22Rv1 (cell line): ENCODE measurements around the gene REL.

Experiments used
- CTCF ChIP-seq: fragments of 450-650 bp; IDR thresholded peaks from 2 replicates; pipeline ENCODE4 v1.5.1; 2017; ENCODE audit warnings: mild to moderate bottlenecking
- ZFX ChIP-seq: fragments of 450-650 bp; IDR thresholded peaks from 2 replicates; pipeline ENCODE4 v1.6.1; 2017; ENCODE audit warnings: antibody characterized with exemption, borderline replicate concordance

- TF ChIP-seq CTCF (no peak), ZFX (no peak)
Measured at GRCh38 chr2:60926741-60927552, 45.6 kb downstream of the REL start.
